ENCODE results near the gene IL26.

IL26 gene

GRCh38 chr12:68154779-68155178 lies 70.8 kb downstream of the IL26 start:
- no peak for DNase-seq (ENCODE audit: low read depth)

All from ELR (cell line).